Activated CD8-positive, alpha-beta memory T cell treated with anti-CD3 and anti-CD28 coated beads, Interleukin-2, amount 10 ng/mL, durations not matched to agents 7 days and 5 days (primary cell): ENCODE data around the gene LDAH. TPM values are rescaled to one million over a fixed set of nuclear protein-coding genes. Genes with fewer than 3 reads are reported as not detected.
A peak's percentile ranks its signal among the peaks of the same experiment; 100 is the strongest.

Source experiments
- ATAC-seq: fragments of 150-1000 bp; cut with Tn5 transposase; one replicate; pipeline ENCODE4 v1.10.0; 2021; ENCODE audit warnings: moderate library complexity
- CTCF ChIA-PET: fragments of 350-600 bp; sonication (Branson Sonifier 250); formaldehyde crosslinking; loops from one replicate; lab custom pipeline; 2021; ENCODE audit warnings: antibody characterized with exemption; lab: Charles Lee
- DNase-seq: peaks from one replicate; pipeline ENCODE4 v3.0.0-alpha.2; 2020
- H3K27ac Mint-ChIP-seq: one replicate; pipeline ENCODE4 v1.8.0; 2021; ENCODE audit warnings: mild to moderate bottlenecking, mixed read lengths
- H3K27me3 Mint-ChIP-seq: one replicate; pipeline ENCODE4 v1.8.0; 2021; ENCODE audit warnings: mixed read lengths
- H3K36me3 Mint-ChIP-seq: one replicate; pipeline ENCODE4 v1.8.0; 2021; ENCODE audit warnings: mild to moderate bottlenecking, mixed read lengths
- H3K4me1 Mint-ChIP-seq: one replicate; pipeline ENCODE4 v1.8.0; 2021; ENCODE audit warnings: mixed read lengths
- H3K4me3 Mint-ChIP-seq: one replicate; pipeline ENCODE4 v1.8.0; 2021; ENCODE audit warnings: mild to moderate bottlenecking, moderate library complexity, mixed read lengths
- H3K9me3 Mint-ChIP-seq: one replicate; pipeline ENCODE4 v1.8.0; 2022; ENCODE audit warnings: low read depth, mixed read lengths
- total RNA-seq, 2 experiments: library from RNA; stranded (reverse); gene quantifications; one replicate each; pipeline ENCODE4 v1.2.3, GENCODE V29; 2021

LDAH gene
- total RNA-seq, 2 experiments from 2014 or later = 21.3 to 23.7 TPM

- CTCF ChIA-PET = interaction anchor here (1.6 kb wide), 1 partner anchor 282 kb away, joined by 5 read pairs; no protein-coding TSS in a partner anchor
Measured at GRCh38 chr2:20680744-20681375, 142.0 kb downstream of the LDAH start.

GRCh38 chr2:20678780-20679179 is 144.1 kb downstream of the LDAH start:
- peaks cover 3% of the 10 kb centered on the region for H3K36me3 Mint-ChIP-seq
- H3K4me1 Mint-ChIP-seq = no peaks in the 10 kb centered on the region
- peaks cover 7% of the 10 kb centered on the region for H3K27me3 Mint-ChIP-seq
- ATAC-seq = no peak
- no peak overlapping the region for H3K4me3 Mint-ChIP-seq
- CTCF ChIA-PET = interaction anchor here (1.6 to 4.6 kb wide), 2 partner anchors 18 to 145 kb away, joined by 3 to 26 read pairs; no protein-coding TSS in a partner anchor
- no peak for DNase-seq
- H3K27ac Mint-ChIP-seq = no peak overlapping the region
- no peaks in the 10 kb centered on the region for H3K9me3 Mint-ChIP-seq

More at GRCh38 chr2:20680744-20681375, 142.0 kb downstream of the LDAH start:
- H3K27me3 Mint-ChIP-seq = no peaks in the 10 kb centered on the region
- no peak overlapping the region for H3K27ac Mint-ChIP-seq
- no peaks in the 10 kb centered on the region for H3K4me1 Mint-ChIP-seq
- H3K4me3 Mint-ChIP-seq = no peak overlapping the region
- no peaks in the 10 kb centered on the region for H3K9me3 Mint-ChIP-seq
- DNase-seq (no peak), ATAC-seq (no peak)
- H3K36me3 Mint-ChIP-seq = peaks cover 3% of the 10 kb centered on the region

- H3K4me1 Mint-ChIP-seq = no peaks in the 10 kb centered on the region
- no peaks in the 10 kb centered on the region for H3K9me3 Mint-ChIP-seq
- CTCF ChIA-PET = interaction anchor here (0.6 to 4.6 kb wide), 4 partner anchors 17 to 285 kb away, joined by 3 to 26 read pairs (median 6); no protein-coding TSS in a partner anchor
- H3K27ac Mint-ChIP-seq = no peak overlapping the region
- H3K27me3 Mint-ChIP-seq = peaks cover 14% of the 10 kb centered on the region
- ATAC-seq (no peak), DNase-seq (no peak)
- no peak overlapping the region for H3K4me3 Mint-ChIP-seq
- peaks cover 3% of the 10 kb centered on the region for H3K36me3 Mint-ChIP-seq
Measured at GRCh38 chr2:20678086-20678395, 144.9 kb downstream of the LDAH start.

GRCh38 chr2:20677301-20678085 is 145.4 kb downstream of the LDAH start:
- Mint-ChIP-seq H3K27me3 (peaks cover 20% of the 10 kb centered on the region), H3K9me3 (no peaks in the 10 kb centered on the region), H3K36me3 (peaks cover 3% of the 10 kb centered on the region), H3K27ac (no peak overlapping the region), H3K4me1 (no peaks in the 10 kb centered on the region), H3K4me3 (no peak overlapping the region)
- no peak for ATAC-seq
- CTCF ChIA-PET = interaction anchor here (0.6 to 4.6 kb wide), 5 partner anchors 12 to 285 kb away, joined by 3 to 26 read pairs (median 5); no protein-coding TSS in a partner anchor
- peak; percentile 38 for DNase-seq

GRCh38 chr2:20676353-20677215 is 146.3 kb downstream of the LDAH start:
- ATAC-seq = no peak
- Mint-ChIP-seq H3K27ac (no peak overlapping the region), H3K4me1 (peaks cover under 1% of the 10 kb centered on the region), H3K36me3 (peaks cover 1% of the 10 kb centered on the region), H3K27me3 (peaks cover 29% of the 10 kb centered on the region), H3K9me3 (no peaks in the 10 kb centered on the region), H3K4me3 (no peak overlapping the region)
- CTCF ChIA-PET = interaction anchor here (1.0 to 4.6 kb wide), 5 partner anchors 10 to 286 kb away, joined by 3 to 26 read pairs (median 8); partner anchors contain the start of gene GDF7
- peak; percentile 34 for DNase-seq

- no peak for DNase-seq
- CTCF ChIA-PET = interaction anchor here (1.5 to 4.6 kb wide), 4 partner anchors 9 to 287 kb away, joined by 5 to 26 read pairs (median 7); partner anchors contain the start of gene GDF7
- Mint-ChIP-seq H3K36me3 (peaks cover 1% of the 10 kb centered on the region), H3K27me3 (peaks cover 35% of the 10 kb centered on the region), H3K4me1 (peaks cover 5% of the 10 kb centered on the region), H3K9me3 (no peaks in the 10 kb centered on the region), H3K4me3 (no peak overlapping the region), H3K27ac (no peak overlapping the region)
- ATAC-seq = peak; percentile 36
Measured at GRCh38 chr2:20675701-20676352, 147.1 kb downstream of the LDAH start.

- H3K27me3 Mint-ChIP-seq = peaks cover 40% of the 10 kb centered on the region
- no peaks in the 10 kb centered on the region for H3K9me3 Mint-ChIP-seq
- CTCF ChIA-PET = interaction anchor here (1.1 to 1.7 kb wide), 3 partner anchors 8 to 288 kb away, joined by 6 to 8 read pairs (median 6); partner anchors contain the start of gene GDF7
- no peak overlapping the region for H3K27ac Mint-ChIP-seq
- no peaks in the 10 kb centered on the region for H3K36me3 Mint-ChIP-seq
- DNase-seq (no peak), ATAC-seq (no peak)
- H3K4me3 Mint-ChIP-seq = no peak overlapping the region
- peaks cover 5% of the 10 kb centered on the region for H3K4me1 Mint-ChIP-seq
Measured at GRCh38 chr2:20674974-20675679, 147.8 kb downstream of the LDAH start.

- Mint-ChIP-seq H3K4me3 (no peak overlapping the region), H3K4me1 (peaks cover 5% of the 10 kb centered on the region), H3K27me3 (peaks cover 47% of the 10 kb centered on the region), H3K27ac (no peak overlapping the region), H3K36me3 (no peaks in the 10 kb centered on the region), H3K9me3 (no peaks in the 10 kb centered on the region)
- CTCF ChIA-PET = interaction anchor here (1.1 to 1.7 kb wide), 3 partner anchors 8 to 288 kb away, joined by 6 to 8 read pairs (median 6); partner anchors contain the start of gene GDF7
- no peak for DNase-seq
- ATAC-seq = no peak
Measured at GRCh38 chr2:20674309-20674965, 148.5 kb downstream of the LDAH start.

GRCh38 chr2:20673686-20674308 is 149.1 kb downstream of the LDAH start:
- Mint-ChIP-seq H3K27ac (no peak overlapping the region), H3K4me1 (peaks cover 5% of the 10 kb centered on the region), H3K9me3 (no peaks in the 10 kb centered on the region), H3K27me3 (peaks cover 53% of the 10 kb centered on the region), H3K36me3 (no peaks in the 10 kb centered on the region), H3K4me3 (no peak overlapping the region)
- CTCF ChIA-PET = interaction anchor here (1.1 kb wide), 1 partner anchor 12 kb away, joined by 6 read pairs; no protein-coding TSS in a partner anchor
- DNase-seq (no peak), ATAC-seq (no peak)

GRCh38 chr2:20672201-20672951 is 150.5 kb downstream of the LDAH start:
- no peaks in the 10 kb centered on the region for H3K9me3 Mint-ChIP-seq
- CTCF ChIA-PET = interaction anchor here (1.1 kb wide), 1 partner anchor 11 kb away, joined by 4 read pairs; no protein-coding TSS in a partner anchor
- DNase-seq = no peak
- peaks cover 67% of the 10 kb centered on the region for H3K27me3 Mint-ChIP-seq
- ATAC-seq = no peak
- H3K4me3 Mint-ChIP-seq = no peak overlapping the region
- peaks cover 5% of the 10 kb centered on the region for H3K4me1 Mint-ChIP-seq
- H3K36me3 Mint-ChIP-seq = no peaks in the 10 kb centered on the region
- no peak overlapping the region for H3K27ac Mint-ChIP-seq

GRCh38 chr2:20671736-20672080 is 151.2 kb downstream of the LDAH start:
- H3K27ac Mint-ChIP-seq = no peak overlapping the region

More at GRCh38 chr2:20671736-20672080, 151.2 kb downstream of the LDAH start:
- H3K27me3 Mint-ChIP-seq = peaks cover 69% of the 10 kb centered on the region
- H3K4me3 Mint-ChIP-seq = no peak overlapping the region
- DNase-seq (no peak), ATAC-seq (no peak)
- H3K4me1 Mint-ChIP-seq = peaks cover 6% of the 10 kb centered on the region
- H3K9me3 Mint-ChIP-seq = no peaks in the 10 kb centered on the region
- CTCF ChIA-PET = interaction anchor here (1.1 kb wide), 1 partner anchor 10 kb away, joined by 4 read pairs; no protein-coding TSS in a partner anchor
- no peaks in the 10 kb centered on the region for H3K36me3 Mint-ChIP-seq
